GM08714 (cell line): ENCODE results near the gene CRIM1.
A peak's percentile ranks its signal among the peaks of the same experiment; 100 is the strongest.

ENCODE experiments used
- H3K4me3 ChIP-seq: fragments of 200-500 bp; sonication (Bioruptor generic); 2 replicates; pipeline ENCODE4 v1.5.1; 2014; ENCODE audit warnings: mild to moderate bottlenecking, low read length, inconsistent platforms
- ZNF274 ChIP-seq: IDR thresholded peaks from 2 replicates; pipeline ENCODE4 v1.6.1; 2012; ENCODE audit warnings: mild to moderate bottlenecking, low read depth, low read length

The CRIM1 gene

GRCh38 chr2:36337354-36337753 is 18.2 kb upstream of the CRIM1 start:
- no peak overlapping the region for H3K4me3 ChIP-seq
- TF ChIP-seq ZNF274, result no peak

GRCh38 chr2:36338124-36338826 is 17.3 kb upstream of the CRIM1 start:
- TF ChIP-seq ZNF274, result no peak
- no peak overlapping the region for H3K4me3 ChIP-seq

GRCh38 chr2:36338827-36339145 is 16.8 kb upstream of the CRIM1 start:
- TF ChIP-seq ZNF274, result no peak

GRCh38 chr2:36339607-36340218 is 15.9 kb upstream of the CRIM1 start:
- no peak overlapping the region for H3K4me3 ChIP-seq
- TF ChIP-seq ZNF274, result no peak

More at GRCh38 chr2:36338827-36339145, 16.8 kb upstream of the CRIM1 start:
- H3K4me3 ChIP-seq, result no peak overlapping the region

- H3K4me3 ChIP-seq, result no peak overlapping the region
- no peak for TF ChIP-seq ZNF274
Measured at GRCh38 chr2:36343606-36344005, 12.0 kb upstream of the CRIM1 start.

- H3K4me3 ChIP-seq, result no peak overlapping the region
- TF ChIP-seq ZNF274, result no peak
Measured at GRCh38 chr2:36348721-36349120, 6.9 kb upstream of the CRIM1 start.

GRCh38 chr2:36351291-36351690 is 4.3 kb upstream of the CRIM1 start:
- no peak overlapping the region for H3K4me3 ChIP-seq
- TF ChIP-seq ZNF274, result no peak

GRCh38 chr2:36351736-36352349 is 3.7 kb upstream of the CRIM1 start:
- no peak for TF ChIP-seq ZNF274
- no peak overlapping the region for H3K4me3 ChIP-seq

GRCh38 chr2:36352701-36353100 is 2.9 kb upstream of the CRIM1 start:
- TF ChIP-seq ZNF274, result no peak
- no peak overlapping the region for H3K4me3 ChIP-seq

GRCh38 chr2:36354811-36355150 is 797 bp upstream of the CRIM1 start:
- TF ChIP-seq ZNF274, result no peak
- H3K4me3 ChIP-seq, result peak overlapping the region; percentile 69; the same call in 1 of the 2 replicates

- H3K4me3 ChIP-seq, result peak overlapping the region; percentile 67; the same call in 1 of the 2 replicates
- no peak for TF ChIP-seq ZNF274
Measured at GRCh38 chr2:36355890-36356297, 316 bp downstream of the CRIM1 start.

GRCh38 chr2:36356298-36356989 is 866 bp downstream of the CRIM1 start:
- no peak for TF ChIP-seq ZNF274
- H3K4me3 ChIP-seq, result peak overlapping the region; percentile 67

- peak overlapping the region; percentile 67 for H3K4me3 ChIP-seq
- TF ChIP-seq ZNF274, result no peak
Measured at GRCh38 chr2:36356990-36357846, 1.6 kb downstream of the CRIM1 start.
